ENCODE measurements around the gene AMT.
A peak's percentile ranks its signal among the peaks of the same experiment; 100 is the strongest.

Gene AMT

DNA sequence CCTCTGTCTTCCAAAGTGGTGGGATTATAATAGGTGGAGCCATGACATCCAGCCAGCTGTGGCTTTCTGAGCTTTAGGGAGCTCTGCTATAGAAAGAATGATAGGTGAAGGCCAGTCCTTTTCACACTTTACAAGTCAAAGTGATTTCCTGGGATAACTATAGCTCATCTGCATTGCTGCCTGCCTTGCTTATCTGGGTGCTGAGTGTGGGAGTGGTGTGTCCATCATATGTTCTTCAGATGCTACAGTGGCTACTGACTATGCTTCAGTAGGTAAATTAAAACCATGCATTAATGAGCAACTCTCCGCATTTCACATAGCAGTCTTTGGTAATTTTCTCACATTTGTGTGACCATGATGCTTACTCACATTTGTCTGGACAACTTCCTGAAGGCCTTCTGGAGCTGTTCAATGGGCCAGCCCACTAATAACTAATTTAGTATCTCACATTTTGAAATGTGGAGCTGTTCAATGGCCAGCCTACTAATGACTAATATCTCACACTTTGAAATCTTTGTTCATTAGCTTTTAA is 33.9 kb downstream of the AMT start:
- DNase-seq (ENCODE audit: low read depth in 2 of 2): no peak

DNA sequence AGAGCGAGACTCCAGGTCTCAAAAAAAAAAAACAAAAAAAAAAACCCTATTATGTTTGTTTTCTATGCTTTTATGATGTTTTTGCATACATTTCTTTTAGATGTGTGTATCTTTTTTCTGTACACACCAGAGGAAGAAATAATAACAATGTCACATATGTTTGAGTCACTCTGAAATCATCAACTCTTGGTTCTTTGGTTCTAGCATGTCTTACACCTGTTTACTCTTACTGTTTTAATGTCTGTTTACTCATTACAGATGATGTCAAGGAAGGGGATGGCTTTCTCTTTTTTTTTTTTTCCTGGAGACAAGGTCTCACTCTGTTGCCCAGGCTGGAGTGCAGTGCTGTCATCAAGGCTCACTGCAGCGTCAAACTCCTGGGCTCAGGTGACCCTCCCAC is 34.6 kb downstream of the AMT start:
- no peak for DNase-seq (ENCODE audit: low read depth in 2 of 2)

DNA sequence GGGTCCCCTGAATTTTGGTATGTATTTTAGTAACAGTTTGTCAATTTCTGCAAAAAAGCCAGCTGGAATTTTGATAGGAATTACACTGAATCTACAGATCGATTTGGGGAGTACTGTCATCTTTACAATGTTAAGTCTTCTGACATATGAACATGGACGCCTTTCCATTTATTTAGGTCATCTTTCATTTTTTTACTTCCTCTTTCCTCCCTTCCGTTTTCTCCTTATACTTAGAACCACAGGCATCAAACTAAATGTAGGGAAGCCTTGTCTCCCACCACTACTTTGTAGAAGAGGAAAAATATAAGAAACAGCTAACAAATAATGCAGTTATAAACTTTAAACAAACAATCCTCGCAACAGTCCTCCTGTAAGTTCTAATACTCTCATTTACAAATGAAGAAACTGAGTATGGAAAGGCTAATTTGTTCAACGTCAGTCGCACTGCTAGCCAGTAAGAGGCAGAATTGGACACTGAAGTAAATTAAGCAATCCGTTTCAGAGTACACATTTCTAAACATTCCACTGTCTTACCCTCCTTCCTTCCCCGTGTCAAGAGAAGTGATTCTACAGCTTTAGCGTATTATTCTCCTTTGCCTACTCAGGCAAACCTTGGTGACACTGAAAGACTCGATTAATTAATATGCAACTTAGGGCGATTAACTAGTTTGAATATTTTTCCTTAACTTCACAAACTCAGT is 36.1 kb downstream of the AMT start:
- DNase-seq (ENCODE audit: low read depth in 2 of 2): no peak

DNA sequence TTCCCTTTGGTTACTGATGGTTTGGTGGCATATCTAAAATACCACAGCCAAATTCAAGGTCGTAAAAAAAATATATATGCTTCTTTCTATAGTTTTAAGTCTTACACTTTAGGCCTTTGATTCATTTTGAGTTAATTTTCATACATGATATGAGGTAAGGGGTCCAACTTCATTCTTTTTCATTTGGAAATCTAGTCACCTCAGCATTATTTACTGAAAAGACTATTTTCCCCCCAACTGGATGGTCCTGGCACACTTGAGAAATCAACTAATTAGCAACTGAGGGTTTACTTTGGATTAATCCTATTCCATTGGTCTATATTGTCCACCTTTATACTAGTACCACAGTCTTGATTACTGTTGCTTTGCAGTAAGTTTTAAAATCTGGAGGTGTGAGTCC is 36.7 kb downstream of the AMT start:
- DNase-seq (ENCODE audit: low read depth in 2 of 2): no peak

DNA sequence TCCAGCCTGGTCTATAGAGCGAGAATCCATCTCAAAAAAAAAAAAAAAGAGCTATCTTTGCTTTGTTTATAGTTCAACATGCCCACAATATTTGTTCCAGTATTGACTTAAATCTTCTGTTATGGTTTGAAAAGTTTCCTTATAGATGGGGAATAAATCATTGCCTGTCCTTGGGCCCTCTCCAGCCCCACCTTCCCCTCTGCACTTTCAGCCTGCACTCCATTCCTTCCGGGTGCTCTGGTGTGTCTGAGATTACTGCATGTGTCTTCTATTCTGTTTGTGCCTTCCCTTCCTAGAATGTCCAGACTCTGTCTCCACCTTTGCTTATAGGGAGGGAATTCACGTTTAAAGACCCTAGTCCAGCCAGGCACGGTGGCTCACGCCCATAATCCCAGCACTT is 38.9 kb downstream of the AMT start:
- DNase-seq (ENCODE audit: low read depth in 2 of 2): no peak

DNA sequence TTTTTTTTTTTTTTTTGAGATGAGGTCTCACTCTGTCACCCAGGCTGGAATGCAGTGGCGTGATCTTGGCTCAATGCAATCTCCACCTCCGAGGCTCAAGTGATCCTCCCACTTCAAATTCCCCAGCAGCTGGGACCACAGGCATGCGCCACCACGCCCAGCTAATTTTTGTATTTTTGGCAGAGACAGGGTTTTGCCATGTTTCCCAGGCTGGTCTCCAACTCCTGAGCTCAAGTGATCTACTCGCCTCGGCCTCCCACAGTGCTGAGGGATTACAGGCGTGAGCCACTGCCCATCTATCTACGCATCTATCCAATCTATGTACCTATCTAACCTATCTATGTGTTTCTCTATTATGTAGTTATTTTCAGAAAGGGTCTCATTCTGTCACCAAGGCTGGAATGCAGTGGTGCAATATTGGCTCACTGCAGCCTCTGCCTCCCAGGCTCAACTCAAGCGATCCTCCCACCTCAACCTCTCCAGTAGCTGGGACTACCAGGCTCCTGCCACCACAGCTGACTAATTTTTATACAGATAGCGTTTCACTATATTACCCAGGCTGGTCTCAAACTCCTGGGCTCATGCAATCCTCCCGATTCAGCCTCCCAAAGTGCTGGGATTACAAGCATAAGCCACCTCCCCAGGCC is 43.9 kb downstream of the AMT start:
- DNase-seq (ENCODE audit: low read depth in 2 of 2): no peak

DNA sequence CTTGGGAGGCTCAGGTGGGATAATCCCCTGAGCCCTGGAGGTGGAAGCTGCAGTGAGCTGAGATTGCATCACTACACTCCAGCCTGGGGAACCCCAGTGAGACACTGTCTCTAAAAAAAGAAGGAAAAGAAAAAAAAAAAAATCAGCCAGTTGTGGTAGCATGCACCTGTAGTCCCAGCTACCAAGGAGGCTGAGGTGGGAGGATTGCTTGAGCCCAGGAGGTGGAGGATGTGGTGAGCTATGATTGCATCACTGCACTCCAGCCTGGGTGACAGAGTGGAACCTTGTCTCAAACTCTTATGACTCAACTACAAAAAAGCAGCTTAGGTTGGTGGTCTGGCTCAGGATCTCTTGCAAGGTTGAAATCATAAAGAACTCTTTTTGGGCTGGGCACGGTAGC is 44.8 kb downstream of the AMT start:
- DNase-seq (ENCODE audit: low read depth in 2 of 2): peak; percentile 24 to 32

DNA sequence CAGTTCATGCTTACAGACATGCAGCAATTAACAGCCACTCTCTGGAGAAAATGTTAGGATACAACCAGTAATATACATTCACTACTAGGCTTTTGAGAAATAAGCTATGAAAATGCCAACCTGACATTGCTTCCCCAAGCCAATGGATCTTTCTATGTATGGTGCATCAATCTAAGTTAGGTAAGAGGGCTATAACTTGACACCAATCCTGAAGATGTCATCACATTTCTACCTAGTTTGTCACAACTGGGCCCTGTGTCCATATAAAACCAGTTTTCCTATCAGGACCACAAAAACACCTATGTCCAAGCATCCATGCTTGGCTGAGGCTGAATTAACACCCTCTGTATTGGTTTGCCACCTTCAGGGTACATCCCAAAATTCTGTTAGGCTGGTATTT is 50.3 kb downstream of the AMT start:
- DNase-seq (ENCODE audit: low read depth in 2 of 2): no peak

DNA sequence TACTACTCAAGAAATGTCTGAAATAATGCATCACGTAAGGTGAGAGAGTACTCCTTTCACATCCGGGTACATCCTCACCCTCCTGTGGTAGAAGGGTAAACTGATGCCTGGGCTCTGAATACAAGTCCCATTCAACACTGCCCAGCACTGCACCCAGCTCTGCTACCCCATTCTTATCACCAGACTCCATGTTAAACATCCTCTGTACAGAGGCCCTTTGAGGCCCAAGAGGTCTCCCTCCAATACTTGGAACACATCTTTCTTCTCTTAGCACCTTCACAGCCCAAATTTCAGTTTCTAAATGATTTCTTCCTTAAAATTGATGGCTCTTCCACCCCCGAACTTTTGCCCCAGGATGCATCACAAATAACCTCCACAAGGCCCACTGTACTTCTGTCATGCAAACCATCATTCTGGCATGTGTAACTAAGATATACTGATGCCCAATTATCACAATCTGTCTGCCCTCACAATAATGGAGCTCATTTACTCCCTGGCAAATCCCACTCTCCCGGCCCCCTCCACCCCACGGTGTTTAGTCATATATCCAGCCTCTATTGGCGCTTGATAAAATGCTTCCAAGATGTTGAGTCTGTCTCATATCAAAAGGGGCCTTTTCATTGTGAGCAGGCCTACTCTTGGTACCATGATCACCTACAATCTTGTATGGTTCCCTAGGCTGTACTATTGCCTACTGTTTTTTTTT is 51.5 kb downstream of the AMT start:
- DNase-seq (ENCODE audit: low read depth in 2 of 2): no peak

Data from stimulated activated CD4-positive, alpha-beta T cell treated with anti-CD3 and anti-CD28 coated beads, Interleukin-12 subunit alpha, Interleukin-12 subunit beta, amount 100 ng/mL, for 24 hours (primary cell).